Activated CD4-positive, alpha-beta T cell treated with anti-CD3 and anti-CD28 coated beads for 36 hours (primary cell): ENCODE data around the gene FNDC11. TPM values are rescaled to one million over a fixed set of nuclear protein-coding genes. Genes with fewer than 3 reads are reported as not detected.
"Not testable (repeated sequence)": the region's sequence is repeated elsewhere in the genome, so short reads cannot be mapped to it uniquely, and the experiment has no call there.

Experiments used
- ATAC-seq: fragments of 200-7000 bp; cut with Tn5 transposase; one replicate; pipeline ENCODE4 v1.10.0; 2021; ENCODE audit warnings: mild to moderate bottlenecking, moderate library complexity
- CTCF ChIA-PET: fragments of 350-600 bp; sonication (Branson Sonifier 250); formaldehyde crosslinking; loops from one replicate; lab custom pipeline; 2021; ENCODE audit warnings: antibody characterized with exemption; lab: Charles Lee
- POLR2A ChIA-PET: fragments of 350-600 bp; sonication (Branson Sonifier 250); formaldehyde crosslinking; loops from one replicate; lab custom pipeline; 2021; ENCODE audit warnings: antibody characterized with exemption, inconsistent platforms; lab: Charles Lee
- DNase-seq: peaks from one replicate; pipeline ENCODE4 v3.0.0-alpha.2; 2020
- H3K27ac Mint-ChIP-seq: one replicate; pipeline ENCODE4 v1.8.0; 2021; ENCODE audit warnings: mixed read lengths
- H3K27me3 Mint-ChIP-seq: one replicate; pipeline ENCODE4 v1.8.0; 2021; ENCODE audit warnings: mixed read lengths
- H3K36me3 Mint-ChIP-seq: one replicate; pipeline ENCODE4 v1.8.0; 2021; ENCODE audit warnings: low read depth, mixed read lengths
- H3K4me1 Mint-ChIP-seq: one replicate; pipeline ENCODE4 v1.8.0; 2021; ENCODE audit warnings: mixed read lengths
- H3K4me3 Mint-ChIP-seq: one replicate; pipeline ENCODE4 v1.8.0; 2021; ENCODE audit warnings: mild to moderate bottlenecking, moderate library complexity, mixed read lengths
- H3K9me3 Mint-ChIP-seq: one replicate; pipeline ENCODE4 v1.8.0; 2021; ENCODE audit warnings: low read depth, mixed read lengths
- intact Hi-C, 2 experiments: fragments of 100-400 bp; cut with DNase I in 1 of 2; cut with micrococcal nuclease in 1 of 2; formaldehyde crosslinking; loops; one replicate each; pipeline versions ENCODE4 v1.14.2 to v1.15.1; 2022 to 2024; cut with DNase I, micrococcal nuclease
- total RNA-seq, 2 experiments: library from RNA; stranded (reverse); gene quantifications; one replicate each; pipeline ENCODE4 v1.2.3, GENCODE V29; 2021

The FNDC11 gene
- total RNA-seq, 2 experiments from 2014 or later, result 0.18 to 0.27 TPM

DNA sequence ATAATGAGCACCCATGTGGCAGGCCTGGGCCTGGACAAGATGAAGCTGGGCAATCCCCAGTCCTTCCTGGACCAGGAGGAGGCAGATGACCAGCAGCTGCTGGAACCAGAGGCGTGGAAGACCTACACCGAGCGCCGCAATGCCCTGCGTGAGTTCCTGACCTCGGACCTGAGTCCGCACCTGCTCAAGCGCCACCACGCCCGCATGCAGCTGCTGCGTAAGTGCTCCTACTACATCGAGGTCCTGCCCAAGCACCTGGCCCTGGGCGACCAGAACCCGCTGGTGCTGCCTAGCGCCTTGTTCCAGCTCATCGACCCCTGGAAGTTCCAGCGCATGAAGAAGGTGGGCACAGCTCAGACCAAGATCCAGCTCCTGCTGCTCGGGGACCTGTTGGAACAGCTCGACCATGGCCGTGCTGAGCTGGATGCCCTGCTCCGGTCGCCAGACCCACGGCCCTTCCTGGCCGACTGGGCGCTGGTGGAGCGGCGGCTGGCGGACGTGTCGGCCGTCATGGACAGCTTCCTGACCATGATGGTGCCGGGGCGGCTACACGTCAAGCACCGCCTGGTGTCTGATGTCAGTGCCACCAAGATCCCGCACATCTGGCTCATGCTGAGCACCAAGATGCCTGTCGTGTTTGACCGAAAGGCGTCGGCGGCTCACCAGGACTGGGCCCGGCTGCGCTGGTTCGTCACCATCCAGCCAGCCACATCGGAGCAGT, 1.9 kb downstream of the FNDC11 start:
- no peaks in the 10 kb centered on the region for H3K27me3 Mint-ChIP-seq
- peaks cover 9% of the 10 kb centered on the region for H3K4me1 Mint-ChIP-seq
- peaks cover 3% of the 10 kb centered on the region for H3K36me3 Mint-ChIP-seq
- ChIA-PET POLR2A (no interaction called here), CTCF (interaction anchor here (1.1 to 2.1 kb wide), 3 partner anchors 12 to 76 kb away, joined by 3 to 9 read pairs (median 6); partner anchors contain the start of gene PTK6)
- intact Hi-C loops, result no loop called here
- H3K27ac Mint-ChIP-seq, result no peak overlapping the region
- no peak for ATAC-seq
- H3K9me3 Mint-ChIP-seq, result no peaks in the 10 kb centered on the region
- DNase-seq, result no peak
- no peak overlapping the region for H3K4me3 Mint-ChIP-seq

DNA sequence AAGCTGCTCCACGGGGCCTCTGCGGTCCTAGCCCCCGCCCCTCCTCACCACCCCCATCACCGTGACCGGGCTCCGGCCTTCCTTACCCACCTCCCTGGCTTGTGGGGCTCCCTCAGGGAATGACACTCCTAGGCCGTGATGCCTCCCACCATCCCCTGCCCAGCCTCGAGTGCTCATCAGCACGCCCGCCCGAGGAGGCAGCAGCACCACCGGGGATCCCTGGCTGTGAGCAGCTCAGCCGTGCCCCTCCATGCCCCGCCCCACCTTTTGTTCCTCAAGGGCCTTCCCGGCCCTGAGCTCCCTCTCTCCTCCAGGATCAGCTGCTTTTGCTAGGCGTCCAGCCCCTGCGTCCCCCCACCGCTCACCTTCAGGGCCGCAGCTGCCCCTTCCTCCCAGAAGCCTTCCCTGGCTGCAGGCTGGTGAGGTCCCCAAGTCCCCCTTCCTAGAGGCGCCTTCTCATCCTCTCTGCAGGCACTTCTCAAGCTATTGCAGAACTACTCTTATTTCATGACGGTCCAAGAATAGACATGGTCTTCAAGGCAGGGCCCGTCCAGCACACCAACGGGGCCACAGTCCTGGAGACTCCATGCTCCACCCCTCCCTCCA, 3.0 kb downstream of the FNDC11 start:
- ChIA-PET CTCF (interaction anchor here (0.5 to 0.7 kb wide), 3 partner anchors 35 to 430 kb away, joined by 3 to 4 read pairs (median 3); partner anchors contain the start of gene TPD52L2), POLR2A (no interaction called here)
- no peak overlapping the region for H3K27ac Mint-ChIP-seq
- peaks cover 9% of the 10 kb centered on the region for H3K4me1 Mint-ChIP-seq
- H3K36me3 Mint-ChIP-seq, result peaks cover 3% of the 10 kb centered on the region
- no peak for DNase-seq
- H3K4me3 Mint-ChIP-seq, result no peak overlapping the region
- ATAC-seq, result no peak
- intact Hi-C loops, result no loop called here
- H3K27me3 Mint-ChIP-seq, result no peaks in the 10 kb centered on the region
- no peaks in the 10 kb centered on the region for H3K9me3 Mint-ChIP-seq

DNA sequence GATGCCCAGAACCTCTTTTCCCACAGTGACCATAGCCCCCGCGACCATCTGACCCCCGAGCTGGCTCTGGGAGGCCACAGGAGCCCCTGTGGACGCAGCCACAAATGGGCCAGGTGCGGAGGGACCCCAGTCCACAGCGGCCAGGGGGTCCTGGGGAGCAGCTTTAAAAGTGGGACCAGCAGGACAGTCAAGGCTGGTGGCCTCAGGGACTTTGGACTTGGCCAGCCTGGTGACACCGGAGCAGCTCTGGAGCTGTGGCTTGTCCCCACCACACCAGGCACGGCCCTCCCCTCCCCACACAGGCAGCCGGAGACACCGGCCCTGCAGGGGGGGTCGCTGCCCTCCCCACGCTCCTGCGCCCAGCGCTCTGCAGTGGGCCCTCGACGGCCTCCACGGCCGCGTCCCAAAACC, 3.5 kb downstream of the FNDC11 start:
- CTCF ChIA-PET, result no interaction called here
- Mint-ChIP-seq H3K4me3 (no peak overlapping the region), H3K27me3 (no peaks in the 10 kb centered on the region), H3K36me3 (peaks cover 3% of the 10 kb centered on the region), H3K27ac (no peak overlapping the region), H3K4me1 (peaks cover 8% of the 10 kb centered on the region), H3K9me3 (no peaks in the 10 kb centered on the region)
- ATAC-seq (no peak), DNase-seq (no peak)
- intact Hi-C loops, result no loop called here
- POLR2A ChIA-PET, result no interaction called here

DNA sequence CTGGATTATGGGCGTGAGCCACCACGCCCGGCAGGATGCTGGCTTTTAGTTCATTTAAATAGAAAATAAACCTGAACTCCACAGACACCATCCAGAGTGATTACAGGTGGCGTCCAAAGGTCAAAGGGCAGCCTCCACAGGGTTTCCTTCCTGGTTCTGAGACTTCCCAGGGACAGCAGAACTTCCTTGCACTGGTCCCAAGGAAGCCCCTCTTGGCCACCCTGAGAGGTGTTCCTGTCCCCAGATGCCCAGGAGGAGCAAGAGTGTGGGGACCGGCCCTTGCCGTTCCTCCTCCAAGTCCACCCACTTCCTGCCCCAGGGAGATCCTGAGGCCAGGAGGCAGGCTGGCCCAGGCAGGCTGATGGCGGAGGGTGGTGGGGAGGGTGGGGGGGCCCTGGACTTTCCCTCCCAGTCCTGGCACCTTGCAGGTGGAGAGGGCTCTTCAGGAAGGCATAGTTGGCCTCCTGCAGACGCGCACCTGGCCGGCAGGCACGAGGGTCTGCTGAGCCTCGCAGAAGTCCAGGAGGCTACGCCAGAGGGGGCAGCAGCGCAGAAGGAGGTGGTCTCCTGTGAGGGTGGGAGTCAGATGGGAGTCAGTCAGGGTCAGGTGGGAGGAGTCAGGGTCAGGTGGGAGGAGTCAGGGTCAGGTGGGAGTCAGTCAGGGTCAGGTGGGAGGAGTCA, 5.0 kb downstream of the FNDC11 start:
- Mint-ChIP-seq H3K9me3 (no peaks in the 10 kb centered on the region), H3K4me1 (no peaks in the 10 kb centered on the region), H3K4me3 (no peak overlapping the region), H3K36me3 (peaks cover 3% of the 10 kb centered on the region), H3K27ac (no peak overlapping the region), H3K27me3 (no peaks in the 10 kb centered on the region)
- CTCF ChIA-PET, result no interaction called here
- ATAC-seq, result no peak
- DNase-seq, result no peak
- intact Hi-C loops, result no loop called here
- POLR2A ChIA-PET, result no interaction called here

DNA sequence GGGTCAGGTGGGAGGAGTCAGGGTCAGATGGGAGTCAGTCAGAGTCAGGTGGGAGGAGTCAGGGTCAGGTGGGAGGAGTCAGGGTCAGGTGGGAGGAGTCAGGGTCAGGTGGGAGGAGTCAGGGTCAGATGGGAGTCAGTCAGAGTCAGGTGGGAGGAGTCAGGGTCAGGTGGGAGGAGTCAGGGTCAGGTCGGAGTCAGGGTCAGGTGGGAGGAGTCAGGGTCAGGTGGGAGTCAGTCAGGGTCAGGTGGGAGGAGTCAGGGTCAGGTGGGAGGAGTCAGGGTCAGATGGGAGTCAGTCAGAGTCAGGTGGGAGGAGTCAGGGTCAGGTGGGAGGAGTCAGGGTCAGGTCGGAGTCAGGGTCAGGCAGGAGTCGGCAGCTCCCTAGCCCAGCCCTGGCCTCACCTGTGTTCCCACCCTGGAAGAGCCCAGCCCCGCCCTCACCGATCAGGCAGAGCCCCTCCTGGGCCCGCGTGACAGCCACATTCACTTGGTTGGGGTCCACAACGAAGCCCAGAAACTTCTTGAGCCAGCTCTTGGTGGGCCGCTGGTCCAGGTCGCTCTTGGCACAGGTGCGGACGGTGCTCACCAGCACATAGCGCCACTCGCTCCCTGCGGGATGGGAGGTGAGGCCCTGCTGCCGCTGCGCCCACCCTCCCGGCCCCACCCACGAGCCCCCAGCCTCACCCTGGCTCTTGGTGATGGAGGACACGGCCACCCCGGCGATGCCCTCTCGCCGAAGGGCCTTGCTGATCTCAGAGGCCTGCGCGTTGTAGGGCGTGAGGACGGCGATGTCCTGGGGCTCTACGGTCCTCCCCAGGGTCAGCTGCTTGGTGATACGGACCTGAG, 5.8 kb downstream of the FNDC11 start:
- H3K4me3 Mint-ChIP-seq, H3K36me3 Mint-ChIP-seq, ATAC-seq, intact Hi-C loops, H3K9me3 Mint-ChIP-seq, CTCF ChIA-PET, H3K27me3 Mint-ChIP-seq, POLR2A ChIA-PET, H3K27ac Mint-ChIP-seq, H3K4me1 Mint-ChIP-seq: not testable (repeated sequence)
- DNase-seq, result peak; percentile 57

DNA sequence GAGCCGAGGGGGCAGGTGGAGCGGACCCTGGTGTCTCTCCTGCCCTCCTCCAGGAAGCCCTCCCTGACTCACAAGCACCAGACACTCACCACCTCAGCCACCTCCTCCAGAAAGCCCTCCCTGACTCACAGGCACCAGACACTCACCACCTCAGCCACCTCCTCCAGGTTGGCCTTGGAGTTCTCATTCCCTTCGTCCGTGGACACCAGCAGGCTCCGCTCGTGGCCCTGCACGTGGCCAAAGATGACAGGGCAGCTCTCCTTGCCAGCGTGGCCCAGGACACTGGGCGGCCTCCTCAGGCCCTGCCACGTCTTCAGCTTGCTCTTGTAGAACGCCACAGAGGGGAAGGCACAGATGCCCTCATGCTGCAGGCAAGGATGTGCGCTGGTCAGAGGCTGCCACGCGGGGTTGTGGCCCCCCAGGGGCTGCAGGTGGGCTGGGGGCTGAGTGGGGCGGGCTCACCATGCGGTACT, 6.4 kb downstream of the FNDC11 start:
- intact Hi-C loops, result no loop called here
- Mint-ChIP-seq H3K4me1 (no peaks in the 10 kb centered on the region), H3K27ac (no peak overlapping the region), H3K4me3 (no peak overlapping the region), H3K27me3 (no peaks in the 10 kb centered on the region), H3K9me3 (no peaks in the 10 kb centered on the region), H3K36me3 (peaks cover 3% of the 10 kb centered on the region)
- ChIA-PET POLR2A (interaction anchor here (0.7 kb wide), 1 partner anchor 738 kb away, joined by 4 read pairs; no protein-coding TSS in a partner anchor), CTCF (no interaction called here)
- DNase-seq (no peak), ATAC-seq (no peak)

DNA sequence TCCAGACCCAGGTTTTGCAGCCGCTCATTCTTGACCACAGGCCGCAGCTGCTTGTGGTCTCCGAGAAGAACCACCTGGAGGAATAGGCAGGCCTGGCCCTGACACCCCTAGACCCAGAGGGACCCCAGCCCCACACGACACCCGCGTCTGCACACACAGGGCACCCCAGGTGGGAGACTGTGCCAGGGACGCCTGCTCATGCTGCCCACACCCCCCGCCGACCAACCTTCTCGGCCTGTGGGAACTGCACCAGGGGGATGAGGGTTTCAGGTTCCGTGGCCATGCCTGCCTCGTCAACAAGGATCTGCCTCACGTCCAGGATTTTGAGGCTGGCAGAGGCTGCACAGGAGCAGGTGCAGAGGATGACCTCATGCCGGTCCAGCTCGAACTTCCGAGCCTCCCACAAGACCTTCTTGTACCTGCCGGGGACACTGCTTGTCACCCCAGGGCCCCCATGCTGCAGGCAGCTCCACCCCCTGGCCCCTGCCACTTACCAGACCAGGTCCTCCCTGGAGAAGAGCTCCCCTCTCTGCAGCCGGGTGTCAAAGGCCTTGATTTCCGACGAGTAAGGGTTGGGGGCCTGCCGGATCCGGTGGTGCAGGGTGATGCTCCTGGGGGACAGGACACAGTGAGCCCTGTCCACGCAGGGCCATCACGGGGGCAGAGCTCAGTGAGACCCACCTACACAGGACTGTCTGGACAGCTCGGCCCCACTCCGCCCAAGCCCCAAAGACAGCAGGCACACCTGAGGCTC, 7.1 kb downstream of the FNDC11 start:
- H3K27ac Mint-ChIP-seq, result no peak overlapping the region
- H3K4me1 Mint-ChIP-seq, result no peaks in the 10 kb centered on the region
- ChIA-PET POLR2A (interaction anchor here (0.7 kb wide), 1 partner anchor 739 kb away, joined by 4 read pairs; no protein-coding TSS in a partner anchor), CTCF (interaction anchor here (1.0 kb wide), 1 partner anchor 23 kb away, joined by 3 read pairs; the partner anchor contains the start of gene PTK6)
- ATAC-seq (no peak), DNase-seq (no peak)
- H3K27me3 Mint-ChIP-seq, result no peaks in the 10 kb centered on the region
- no peaks in the 10 kb centered on the region for H3K9me3 Mint-ChIP-seq
- intact Hi-C loops, result no loop called here
- H3K4me3 Mint-ChIP-seq, result no peak overlapping the region
- H3K36me3 Mint-ChIP-seq, result peaks cover 3% of the 10 kb centered on the region

DNA sequence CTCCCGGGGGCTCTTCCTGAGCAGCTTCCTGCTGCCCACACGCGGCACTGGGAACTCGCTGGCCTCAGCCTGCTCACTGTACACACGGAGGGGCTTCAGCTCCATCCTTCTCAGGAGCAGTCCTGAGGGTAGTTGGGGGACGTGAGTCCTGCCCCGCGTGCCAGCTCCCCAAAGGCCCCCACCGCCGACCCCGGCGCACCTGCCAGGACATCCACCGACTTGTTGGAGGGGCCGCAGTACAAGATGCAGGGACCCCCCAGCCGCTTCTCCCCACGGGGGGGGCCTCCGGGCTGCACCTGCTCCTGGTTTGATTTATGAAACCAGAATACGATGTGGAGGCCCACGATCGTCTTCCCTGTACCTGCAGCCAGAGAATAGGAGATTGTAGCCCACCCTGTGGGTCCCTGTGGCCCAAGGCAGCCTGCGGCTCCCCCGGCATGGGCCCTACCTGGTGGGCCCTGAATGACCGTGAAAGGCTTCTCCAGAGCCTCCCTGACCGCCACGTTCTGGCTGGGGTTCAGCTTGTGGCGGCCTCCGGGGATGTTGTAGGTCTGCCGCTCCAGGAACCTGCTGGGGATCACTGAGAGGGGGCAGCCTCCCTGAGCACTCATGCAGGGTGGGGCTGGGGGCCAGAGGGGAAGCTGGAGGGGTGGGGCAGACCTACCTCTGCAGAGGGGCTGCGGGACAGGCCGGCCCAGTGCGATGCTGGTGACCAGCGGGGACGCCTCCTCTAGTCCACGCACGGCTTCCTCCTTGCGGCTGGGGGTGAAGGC, 7.9 kb downstream of the FNDC11 start:
- DNase-seq (no peak), ATAC-seq (no peak)
- ChIA-PET POLR2A (no interaction called here), CTCF (interaction anchor here (1.0 kb wide), 1 partner anchor 24 kb away, joined by 3 read pairs; the partner anchor contains the start of gene PTK6)
- H3K27me3 Mint-ChIP-seq, result no peaks in the 10 kb centered on the region
- H3K9me3 Mint-ChIP-seq, result no peaks in the 10 kb centered on the region
- intact Hi-C loops, result no loop called here
- no peak overlapping the region for H3K4me3 Mint-ChIP-seq
- H3K27ac Mint-ChIP-seq, result no peak overlapping the region
- peaks cover 3% of the 10 kb centered on the region for H3K36me3 Mint-ChIP-seq
- H3K4me1 Mint-ChIP-seq, result no peaks in the 10 kb centered on the region

DNA sequence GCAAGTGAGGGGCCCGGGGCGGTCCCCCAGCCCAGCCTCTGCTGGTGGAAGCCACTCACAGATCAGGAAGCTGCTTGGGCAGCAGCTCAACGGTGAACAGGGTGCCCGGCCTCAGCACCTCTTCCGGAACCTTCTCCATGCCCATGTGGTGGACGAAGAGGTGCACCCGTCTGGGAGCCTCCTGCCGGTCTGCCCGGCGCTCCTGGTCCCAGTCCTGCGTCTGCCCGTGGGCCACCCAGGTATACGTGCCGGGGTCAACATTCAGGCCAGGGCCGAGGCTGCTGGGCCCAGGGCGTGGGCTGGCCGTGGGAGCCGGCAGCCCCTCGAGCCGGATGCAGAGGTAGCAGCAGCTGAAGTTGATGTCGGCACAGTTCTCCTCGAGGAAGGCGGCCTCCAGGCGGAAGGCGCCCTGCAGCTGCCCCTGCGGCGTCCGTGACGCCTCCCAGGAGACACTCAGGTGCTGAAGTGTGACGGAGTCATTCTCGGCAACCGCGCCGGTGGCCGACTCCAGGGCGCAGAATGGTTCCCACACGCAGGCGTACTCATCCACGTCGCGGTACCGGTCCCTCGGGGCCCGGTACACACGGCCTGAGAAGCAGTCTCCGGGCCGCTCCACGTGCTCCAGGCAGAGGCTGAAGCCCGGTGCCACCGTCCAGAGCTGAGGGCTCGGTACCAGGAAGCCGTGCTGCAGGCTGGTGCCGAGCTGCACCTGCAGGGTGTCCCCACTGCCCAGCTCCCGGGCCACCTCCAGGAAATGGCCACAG, 8.7 kb downstream of the FNDC11 start:
- Mint-ChIP-seq H3K27me3 (no peaks in the 10 kb centered on the region), H3K36me3 (peaks cover 3% of the 10 kb centered on the region), H3K4me1 (peaks cover 5% of the 10 kb centered on the region), H3K27ac (no peak overlapping the region), H3K4me3 (no peak overlapping the region), H3K9me3 (no peaks in the 10 kb centered on the region)
- DNase-seq (no peak), ATAC-seq (no peak)
- intact Hi-C loops, result no loop called here
- ChIA-PET CTCF (interaction anchor here (0.9 kb wide), 1 partner anchor 76 kb away, joined by 3 read pairs; no protein-coding TSS in a partner anchor), POLR2A (no interaction called here)
